ENCODE results near the gene IL25. TPM values are rescaled to one million over a fixed set of nuclear protein-coding genes. Genes with fewer than 3 reads are reported as not detected.

Gene IL25
- total RNA-seq, 1 donor from 2014 or later = not detected

DNA sequence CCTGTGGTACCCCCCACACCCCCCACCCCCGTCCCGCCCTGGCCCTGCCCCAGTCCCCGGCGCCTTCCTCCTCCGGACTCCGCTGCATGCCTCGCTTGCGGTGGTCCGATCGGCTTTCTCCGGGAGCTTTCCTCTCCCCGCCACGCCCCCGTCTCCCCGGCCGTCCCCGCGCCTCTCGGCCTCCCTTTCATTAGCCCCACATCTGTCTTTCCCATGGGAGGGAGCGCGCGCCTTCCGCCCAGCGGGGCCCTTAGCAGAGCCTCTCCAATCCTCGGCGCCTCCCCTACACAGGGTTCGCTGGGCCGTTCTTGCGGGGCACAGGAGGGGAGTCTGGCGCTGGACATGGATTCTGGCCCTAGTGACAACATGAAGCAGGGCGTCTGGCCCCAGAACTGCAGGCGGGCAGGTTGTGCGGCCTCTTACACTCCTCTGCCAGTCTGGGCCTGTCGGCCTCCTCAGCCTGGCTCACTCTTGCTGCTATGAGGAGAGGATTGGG, 6.1 kb upstream of the IL25 start:
- Mint-ChIP-seq H3K4me3 (no peak overlapping the region), H3K27ac (no peak overlapping the region), H3K27me3 (peaks cover 40% of the 10 kb centered on the region), H3K36me3 (ENCODE audit: low read depth) (no peaks in the 10 kb centered on the region), H3K9me3 (no peaks in the 10 kb centered on the region), H3K4me1 (no peaks in the 10 kb centered on the region)
- ATAC-seq (ENCODE audit: low read depth) (no peak), DNase-seq (no peak)
- ChIA-PET CTCF (no interaction called here), POLR2A (no interaction called here)
- intact Hi-C loops (cut with micrococcal nuclease) = no loop called here
- no peak for TF ChIP-seq CTCF (IDR thresholded peaks at IDR 0.05)

GRCh38 chr14:23370221-23370620, 2.4 kb upstream of the IL25 start:
- intact Hi-C loops (cut with micrococcal nuclease) = no loop called here
- POLR2A ChIA-PET = no interaction called here
- Mint-ChIP-seq H3K27me3 (peaks cover 22% of the 10 kb centered on the region), H3K9me3 (no peaks in the 10 kb centered on the region), H3K27ac (no peak overlapping the region), H3K4me3 (no peak overlapping the region), H3K4me1 (no peaks in the 10 kb centered on the region), H3K36me3 (ENCODE audit: low read depth) (no peaks in the 10 kb centered on the region)
- DNase-seq (no peak), ATAC-seq (ENCODE audit: low read depth) (no peak)
- TF ChIP-seq CTCF (IDR thresholded peaks at IDR 0.05) = no peak
- CTCF ChIA-PET = interaction anchor here (1.0 kb wide), 1 partner anchor 10 kb away, joined by 4 read pairs; no protein-coding TSS in a partner anchor

GRCh38 chr14:23371865-23372264, 744 bp upstream of the IL25 start:
- Mint-ChIP-seq H3K36me3 (ENCODE audit: low read depth) (no peaks in the 10 kb centered on the region), H3K4me1 (no peaks in the 10 kb centered on the region), H3K9me3 (no peaks in the 10 kb centered on the region), H3K4me3 (no peak overlapping the region), H3K27me3 (peaks cover 17% of the 10 kb centered on the region), H3K27ac (no peak overlapping the region)
- intact Hi-C loops (cut with micrococcal nuclease) = no loop called here
- ChIA-PET POLR2A (no interaction called here), CTCF (interaction anchor here (1.2 kb wide), 1 partner anchor 251 kb away, joined by 3 read pairs; no protein-coding TSS in a partner anchor)
- no peak for TF ChIP-seq CTCF (IDR thresholded peaks at IDR 0.05)
- DNase-seq (no peak), ATAC-seq (ENCODE audit: low read depth) (no peak)

DNA sequence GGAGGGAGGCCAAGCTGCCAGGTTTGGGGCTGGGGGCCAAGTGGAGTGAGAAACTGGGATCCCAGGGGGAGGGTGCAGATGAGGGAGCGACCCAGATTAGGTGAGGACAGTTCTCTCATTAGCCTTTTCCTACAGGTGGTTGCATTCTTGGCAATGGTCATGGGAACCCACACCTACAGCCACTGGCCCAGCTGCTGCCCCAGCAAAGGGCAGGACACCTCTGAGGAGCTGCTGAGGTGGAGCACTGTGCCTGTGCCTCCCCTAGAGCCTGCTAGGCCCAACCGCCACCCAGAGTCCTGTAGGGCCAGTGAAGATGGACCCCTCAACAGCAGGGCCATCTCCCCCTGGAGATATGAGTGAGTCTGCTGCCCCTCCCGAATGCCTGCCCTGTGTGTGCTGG, 432 bp downstream of the IL25 start:
- ChIA-PET POLR2A (no interaction called here), CTCF (no interaction called here)
- DNase-seq = no peak
- intact Hi-C loops (cut with micrococcal nuclease) = no loop called here
- Mint-ChIP-seq H3K4me3 (no peak overlapping the region), H3K4me1 (no peaks in the 10 kb centered on the region), H3K36me3 (ENCODE audit: low read depth) (no peaks in the 10 kb centered on the region), H3K27me3 (peaks cover 11% of the 10 kb centered on the region), H3K27ac (no peak overlapping the region), H3K9me3 (no peaks in the 10 kb centered on the region)
- ATAC-seq (ENCODE audit: low read depth) = no peak
- no peak for TF ChIP-seq CTCF (IDR thresholded peaks at IDR 0.05)

DNA sequence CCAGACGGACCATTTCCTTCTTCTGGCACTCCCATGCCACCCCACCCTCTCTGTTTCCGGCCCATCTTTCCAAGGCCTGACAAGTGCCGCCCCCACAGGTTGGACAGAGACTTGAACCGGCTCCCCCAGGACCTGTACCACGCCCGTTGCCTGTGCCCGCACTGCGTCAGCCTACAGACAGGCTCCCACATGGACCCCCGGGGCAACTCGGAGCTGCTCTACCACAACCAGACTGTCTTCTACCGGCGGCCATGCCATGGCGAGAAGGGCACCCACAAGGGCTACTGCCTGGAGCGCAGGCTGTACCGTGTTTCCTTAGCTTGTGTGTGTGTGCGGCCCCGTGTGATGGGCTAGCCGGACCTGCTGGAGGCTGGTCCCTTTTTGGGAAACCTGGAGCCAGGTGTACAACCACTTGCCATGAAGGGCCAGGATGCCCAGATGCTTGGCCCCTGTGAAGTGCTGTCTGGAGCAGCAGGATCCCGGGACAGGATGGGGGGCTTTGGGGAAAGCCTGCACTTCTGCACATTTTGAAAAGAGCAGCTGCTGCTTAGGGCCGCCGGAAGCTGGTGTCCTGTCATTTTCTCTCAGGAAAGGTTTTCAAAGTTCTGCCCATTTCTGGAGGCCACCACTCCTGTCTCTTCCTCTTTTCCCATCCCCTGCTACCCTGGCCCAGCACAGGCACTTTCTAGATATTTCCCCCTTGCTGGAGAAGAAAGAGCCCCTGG, 3.1 kb downstream of the IL25 start:
- intact Hi-C loops (cut with micrococcal nuclease) = no loop called here
- Mint-ChIP-seq H3K4me3 (no peak overlapping the region), H3K9me3 (no peaks in the 10 kb centered on the region), H3K36me3 (ENCODE audit: low read depth) (no peaks in the 10 kb centered on the region), H3K27ac (no peak overlapping the region), H3K4me1 (no peaks in the 10 kb centered on the region), H3K27me3 (peaks cover 5% of the 10 kb centered on the region)
- no peak for TF ChIP-seq CTCF (IDR thresholded peaks at IDR 0.05)
- DNase-seq (no peak), ATAC-seq (ENCODE audit: low read depth) (no peak)
- POLR2A ChIA-PET = no interaction called here
- CTCF ChIA-PET = no interaction called here

Measured in activated B cell treated with CpG ODN at 0.5 μM for 24 hours (primary cell).